ENCODE data around the gene FBXW7. TPM values are rescaled to one million over a fixed set of nuclear protein-coding genes. Genes with fewer than 3 reads are reported as not detected.

Gene FBXW7
- total and polyA plus RNA-seq, 2 of the 8 experiments (the other 6 are each of a cell fraction or from before 2014, with no cell fraction given): 6.0 to 26.7 TPM

GRCh38 chr4:152494020-152494419 is 41.9 kb downstream of the FBXW7 start:
- POLR2A ChIA-PET (ENCODE audit: partially characterized antibody): no interaction called here
- H3K27me3 ChIP-seq (replicated peaks in 1 of 4; ENCODE audit: control insufficient read depth in 3 of 4, extremely low read depth in 1 of 4, insufficient read depth in 3 of 4, low read length in 3 of 4): no peaks in the 10 kb centered on the region
- FAIRE-seq: peak; percentile 71
- TF ChIP-seq HDAC2 (IDR thresholded peaks at IDR 0.05; ENCODE audit: borderline replicate concordance in 1 of 2, low read depth in 2 of 2, low read length in 2 of 2) (no peak), CBX5 (IDR thresholded peaks at IDR 0.05; ENCODE audit: low read depth, low read length) (no peak), SP2 (IDR thresholded peaks at IDR 0.05; ENCODE audit: low read length) (no peak), TEAD4 (IDR thresholded peaks at IDR 0.05; ENCODE audit: low read depth, low read length) (no peak), SRF (IDR thresholded peaks at IDR 0.05; ENCODE audit: low read depth, low read length) (no peak), MAX (IDR thresholded peaks at IDR 0.05) (no peak), NRF1 (IDR thresholded peaks at IDR 0.05; ENCODE audit: low read depth, low read length) (no peak), KDM5A (IDR thresholded peaks at IDR 0.05; ENCODE audit: low read length) (no peak), CTBP2 (IDR thresholded peaks at IDR 0.05; ENCODE audit: borderline replicate concordance, insufficient read depth, insufficient read length, low read length) (no peak), POU5F1 (IDR thresholded peaks at IDR 0.05; ENCODE audit: low read depth, low read length) (no peak), GTF2F1 (IDR thresholded peaks at IDR 0.05; ENCODE audit: borderline replicate concordance, low read depth, low read length) (no peak), SIX5 (IDR thresholded peaks at IDR 0.05; ENCODE audit: low read depth, low read length) (no peak), GABPA (IDR thresholded peaks at IDR 0.05; ENCODE audit: borderline replicate concordance, insufficient read depth, low read length) (no peak), CHD2 (IDR thresholded peaks at IDR 0.05; ENCODE audit: low read length) (no peak), TAF7 (optimal IDR thresholded peaks at IDR 0.05; ENCODE audit: borderline replicate concordance, low read depth, low read length) (no peak)

More at GRCh38 chr4:152494020-152494419, 41.9 kb downstream of the FBXW7 start:
- Histone ChIP-seq H3K18ac (ENCODE audit: extremely low read depth, low read length) (no peak overlapping the region), H2AK5ac (ENCODE audit: low read depth, low read length) (no peak overlapping the region), H4K5ac (ENCODE audit: insufficient read length, low read depth, low read length) (no peak overlapping the region), H2BK15ac (ENCODE audit: low read length) (no peak overlapping the region), H2BK120ac (replicated peaks; ENCODE audit: low read depth, low read length) (no peak overlapping the region), H2BK5ac (ENCODE audit: low read depth, low read length) (no peak overlapping the region), H3K27ac (ENCODE audit: low read depth, low read length) (no peak overlapping the region), H3K4me3 (ENCODE audit: extremely low read depth in 1 of 4, insufficient read depth in 2 of 4, low read depth in 3 of 4, low read length in 4 of 4) (no peak overlapping the region), H2BK12ac (ENCODE audit: low read depth, low read length) (no peak overlapping the region), H3K4me1 (replicated peaks in 1 of 4; ENCODE audit: control insufficient read depth in 3 of 4, insufficient read depth in 4 of 4, low read length in 3 of 4) (no peaks in the 10 kb centered on the region), H3K14ac (ENCODE audit: insufficient read length) (no peak overlapping the region), H3K4ac (replicated peaks; ENCODE audit: insufficient read length, low read depth, low read length) (no peak overlapping the region), H2BK20ac (ENCODE audit: low read length) (no peak overlapping the region), H3K56ac (replicated peaks; ENCODE audit: insufficient read length, low read depth, low read length) (no peak overlapping the region), H3K79me1 (ENCODE audit: low read depth, low read length) (peaks cover under 1% of the 10 kb centered on the region; the same call in 1 of the 2 replicates), H3K79me2 (ENCODE audit: control insufficient read depth in 1 of 2, insufficient read depth in 2 of 2, low read length in 2 of 2) (peaks cover 0 to 82% of the 10 kb centered on the region in 2 experiments; a peak in 3 of 4 replicates), H4K91ac (replicated peaks; ENCODE audit: insufficient read length, low read length) (no peak overlapping the region), H3K23me2 (ENCODE audit: low read depth, low read length) (no peaks in the 10 kb centered on the region), H3K9me3 (ENCODE audit: insufficient read depth in 2 of 2, low read depth in 1 of 2, low read length in 1 of 2) (no peaks in the 10 kb centered on the region), H4K20me1 (replicated peaks in 1 of 2; ENCODE audit: control insufficient read depth in 1 of 2, insufficient read depth in 2 of 2, low read length in 2 of 2) (peaks cover 0 to 2% of the 10 kb centered on the region in 2 experiments), H2AFZ (ENCODE audit: low read length) (no peak overlapping the region), H3K9ac (replicated peaks in 1 of 4; ENCODE audit: extremely low read depth in 1 of 4, low read depth in 3 of 4, low read length in 3 of 4) (no peak overlapping the region), H3K4me2 (ENCODE audit: insufficient read depth in 1 of 2, low read depth in 2 of 2, low read length in 2 of 2) (no peak overlapping the region), H3K23ac (ENCODE audit: insufficient read length) (no peak overlapping the region), H3K36me3 (ENCODE audit: control insufficient read depth in 2 of 4, insufficient read depth in 4 of 4, low read length in 3 of 4) (no peaks in the 10 kb centered on the region), H4K8ac (ENCODE audit: extremely low read depth, insufficient read depth, low read length) (no peak overlapping the region)
- WGBS, 2 experiments (ENCODE audit: extremely low coverage in 1 of 2, insufficient coverage in 1 of 2, insufficient read length in 1 of 2, insufficient replicate concordance in 2 of 2, low coverage in 1 of 2, low lambda C conversion rate in 2 of 2, missing lambda C conversion rate in 1 of 2): 88% methylated on average over 3 of the region's 3 CpGs; no CpG with 5 or more reads in 1 of the 2 experiments
- CTCF ChIA-PET (ENCODE audit: partially characterized antibody): interaction anchor here (0.7 kb wide), 1 partner anchor 225 kb away, joined by 3 read pairs; no protein-coding TSS in a partner anchor
- no peak for DNase-seq (ENCODE audit: low read depth in 1 of 2, low spot score in 2 of 2)
